Stimulated activated CD8-positive, alpha-beta memory T cell treated with anti-CD3 and anti-CD28 coated beads, Interleukin-2, amount 100 ng/mL, for 48 hours (primary cell): ENCODE data around the gene PHLDB1.
A peak's percentile ranks its signal among the peaks of the same experiment; 100 is the strongest.
"Not testable (repeated sequence)": the region's sequence is repeated elsewhere in the genome, so short reads cannot be mapped to it uniquely, and the experiment has no call there.

Experiments used
- DNase-seq, 2 donors: peaks; one replicate each; pipeline ENCODE4 v3.0.0-alpha.2; 2020; ENCODE audit warnings: low read depth in 2 of 2

The PHLDB1 gene

DNA sequence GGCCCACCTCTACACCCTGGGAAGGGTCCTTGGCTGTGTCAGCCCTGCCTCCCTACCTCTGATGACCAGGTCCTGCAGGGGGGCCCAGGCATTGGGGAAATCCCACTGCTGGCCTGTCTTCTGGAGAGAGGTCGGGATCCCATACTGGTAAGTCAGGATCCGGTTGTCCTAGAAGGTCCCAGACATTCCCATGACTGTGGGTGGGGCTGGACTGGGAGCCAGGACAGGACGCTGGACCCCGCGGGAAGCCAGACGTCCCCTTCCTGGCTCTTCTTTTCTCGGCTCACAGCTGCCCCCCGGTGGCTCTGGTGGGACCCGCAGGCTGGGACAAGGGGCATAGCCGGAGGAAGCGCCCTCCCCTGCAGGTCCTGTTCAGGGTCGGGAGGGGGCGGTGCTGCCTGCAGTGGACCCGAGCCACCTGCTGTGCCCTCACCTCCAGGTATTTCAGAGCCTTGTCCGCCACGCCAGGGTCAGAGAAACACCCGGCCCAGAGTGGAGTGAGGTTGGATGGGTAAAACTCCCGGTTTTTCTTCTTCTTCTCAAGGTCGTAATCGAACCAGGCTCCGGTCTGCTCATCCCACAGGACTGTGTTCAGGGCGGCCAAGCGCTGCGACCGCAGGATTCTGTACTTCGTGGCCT lies 52.0 kb downstream of the PHLDB1 start:
- peak; percentile 88 to 94 for DNase-seq

- DNase-seq, result no peak
Measured at GRCh38 chr11:118659953-118660680, 52.7 kb downstream of the PHLDB1 start.

- no peak for DNase-seq
Measured at GRCh38 chr11:118660681-118661424, 53.4 kb downstream of the PHLDB1 start.

- no peak for DNase-seq
Measured at GRCh38 chr11:118661425-118662301, 54.2 kb downstream of the PHLDB1 start.

GRCh38 chr11:118662401-118663271 lies 55.2 kb downstream of the PHLDB1 start:
- no peak for DNase-seq

GRCh38 chr11:118663381-118663780 lies 56.0 kb downstream of the PHLDB1 start:
- DNase-seq, result no peak

GRCh38 chr11:118663902-118664301 lies 56.5 kb downstream of the PHLDB1 start:
- no peak for DNase-seq

DNA sequence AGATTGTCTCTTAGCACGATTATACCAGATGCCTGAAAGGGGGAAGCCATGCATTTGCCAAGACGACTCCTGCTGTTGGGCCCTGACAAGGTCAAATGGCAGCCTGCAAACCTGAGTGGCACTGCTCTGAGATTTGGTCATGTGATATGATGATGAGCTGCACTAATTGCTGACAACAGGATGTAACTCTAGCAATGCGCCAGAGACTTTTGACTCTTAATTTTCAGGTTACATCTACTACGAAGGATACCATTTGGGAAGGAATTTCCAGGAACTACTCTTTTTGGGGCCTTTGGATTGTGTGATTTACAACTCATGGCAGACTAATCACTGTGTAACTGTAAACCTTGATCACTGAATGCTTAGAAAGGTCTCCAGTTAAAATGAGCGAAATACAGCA lies 59.0 kb downstream of the PHLDB1 start:
- DNase-seq, result no peak

DNA sequence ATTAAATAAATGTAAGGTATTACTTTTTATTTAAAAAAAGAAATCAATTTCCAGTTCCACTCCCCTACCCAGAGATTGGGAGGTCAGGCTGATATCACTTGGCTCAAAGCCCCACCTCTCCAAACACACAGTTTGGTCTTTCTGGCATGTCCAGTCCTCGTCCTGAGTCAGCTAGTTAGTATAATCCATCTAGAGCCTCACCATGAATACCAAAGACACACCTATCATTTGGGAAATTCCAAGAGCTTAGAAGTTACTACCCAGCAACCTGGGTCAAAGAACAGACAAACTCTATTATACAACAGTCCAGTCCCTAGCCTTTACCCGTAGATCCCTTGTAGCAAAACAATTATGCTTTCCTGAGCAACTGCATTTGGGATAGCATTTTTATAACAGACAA lies 62.6 kb downstream of the PHLDB1 start:
- no peak for DNase-seq

DNA sequence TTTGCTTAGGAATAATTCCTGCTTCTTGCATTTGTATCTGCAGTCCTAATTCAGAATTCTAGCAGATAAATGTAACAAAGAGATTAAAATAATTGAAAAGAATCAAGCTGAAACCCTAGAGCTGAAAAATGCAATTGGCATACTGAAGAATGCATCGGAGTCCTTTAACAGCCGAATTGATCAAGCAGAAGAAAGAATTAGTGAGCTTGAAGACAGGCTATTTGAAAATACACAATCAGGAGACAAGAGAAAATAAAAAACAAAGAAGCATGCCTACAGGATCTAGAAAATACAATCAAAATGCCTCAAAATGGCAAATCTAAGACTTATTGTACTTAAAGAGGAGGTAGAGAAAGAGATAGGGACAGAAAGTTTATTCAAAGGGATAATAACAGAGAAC lies 63.8 kb downstream of the PHLDB1 start:
- no peak for DNase-seq

DNA sequence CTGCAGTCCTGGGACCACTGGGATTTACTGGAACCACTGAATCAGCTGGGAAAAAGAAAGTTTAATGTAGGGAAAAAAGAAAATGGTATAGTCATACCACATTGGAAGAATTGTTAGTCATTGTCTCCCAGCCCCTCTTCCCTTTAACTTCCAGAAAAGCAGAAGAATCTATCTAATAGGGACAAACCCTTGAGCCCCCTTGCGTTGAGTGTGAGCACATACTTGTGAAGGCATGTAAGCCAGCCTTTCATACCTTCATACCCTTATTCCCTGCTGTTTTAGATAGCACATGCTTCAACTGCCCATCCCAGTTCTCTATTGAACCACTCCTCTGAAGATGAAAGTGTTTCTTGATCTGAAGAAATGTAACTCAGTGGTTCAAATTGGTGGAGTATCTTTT lies 65.4 kb downstream of the PHLDB1 start:
- no peak for DNase-seq

- no peak for DNase-seq
Measured at GRCh38 chr11:118673361-118674081, 66.1 kb downstream of the PHLDB1 start.

GRCh38 chr11:118674082-118674435 lies 66.6 kb downstream of the PHLDB1 start:
- DNase-seq, result no peak

DNA sequence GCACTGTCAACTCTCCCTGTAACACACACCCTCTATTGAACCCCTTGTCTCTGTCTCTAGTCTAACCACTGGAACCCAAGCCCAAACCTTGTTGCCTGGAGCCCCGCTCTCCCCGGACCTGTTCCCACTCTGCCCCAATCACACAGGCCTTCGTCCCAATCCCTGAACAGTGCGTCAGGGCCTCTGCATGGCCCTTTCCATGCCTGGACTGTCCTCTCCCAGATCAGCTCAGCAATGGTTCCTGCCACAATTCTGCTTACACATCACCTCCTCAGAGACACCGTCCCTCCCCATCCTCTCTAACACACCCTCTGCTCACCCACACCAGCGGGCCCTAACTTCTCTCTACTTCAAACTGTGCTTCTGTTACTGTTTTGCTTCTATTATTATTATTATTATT lies 70.6 kb downstream of the PHLDB1 start:
- no peak for DNase-seq

GRCh38 chr11:118678908-118679307 lies 71.5 kb downstream of the PHLDB1 start:
- not testable (repeated sequence) for DNase-seq

GRCh38 chr11:118679483-118679882 lies 72.1 kb downstream of the PHLDB1 start, which contains the start of gene TREH:
Gene TREH, minus strand, starts transcription at chr11:118679650. Its CDS starts 23 bp downstream, at chr11:118679627.
- DNase-seq, result no peak

DNA sequence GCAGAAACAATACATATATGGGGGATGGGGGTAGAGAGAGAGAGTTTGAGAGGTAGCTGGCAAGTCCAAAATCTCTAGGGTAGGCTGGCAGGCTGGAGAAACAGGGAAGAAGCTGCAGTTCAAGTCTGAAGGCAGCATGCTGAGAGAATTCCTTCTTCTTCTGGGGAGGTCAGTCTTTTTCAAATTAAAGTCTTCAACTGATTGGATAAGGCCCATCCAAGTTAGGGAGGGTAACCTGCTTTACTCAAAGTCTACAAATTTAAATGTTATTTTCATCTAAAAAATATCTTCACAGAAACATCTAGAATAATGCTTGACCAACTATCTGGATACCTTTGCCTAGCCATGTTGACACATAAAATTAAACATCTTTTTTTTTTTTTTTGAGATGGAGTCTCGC lies 75.0 kb downstream of the PHLDB1 start:
- DNase-seq, result no peak

DNA sequence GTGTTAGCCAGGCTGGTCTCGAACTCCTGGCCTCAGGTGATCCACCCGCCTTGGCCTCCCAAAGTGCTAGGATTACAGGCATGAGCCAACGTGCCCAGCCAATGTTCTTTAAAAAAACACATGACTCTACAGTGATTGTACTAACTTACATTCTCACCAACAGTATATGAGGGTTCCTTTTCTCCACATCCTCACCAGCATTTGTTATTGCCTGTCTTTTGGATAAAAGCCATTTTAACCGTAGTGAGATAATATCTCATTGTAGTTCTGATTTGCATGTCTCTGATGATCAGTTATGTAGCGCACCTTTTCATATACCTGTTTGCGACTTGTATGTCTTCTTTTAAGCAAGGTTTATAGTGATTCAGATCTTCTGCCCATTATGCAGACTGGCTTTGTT lies 75.5 kb downstream of the PHLDB1 start:
- DNase-seq, result not testable (repeated sequence)

GRCh38 chr11:118684187-118684586 lies 76.8 kb downstream of the PHLDB1 start:
- no peak for DNase-seq

DNA sequence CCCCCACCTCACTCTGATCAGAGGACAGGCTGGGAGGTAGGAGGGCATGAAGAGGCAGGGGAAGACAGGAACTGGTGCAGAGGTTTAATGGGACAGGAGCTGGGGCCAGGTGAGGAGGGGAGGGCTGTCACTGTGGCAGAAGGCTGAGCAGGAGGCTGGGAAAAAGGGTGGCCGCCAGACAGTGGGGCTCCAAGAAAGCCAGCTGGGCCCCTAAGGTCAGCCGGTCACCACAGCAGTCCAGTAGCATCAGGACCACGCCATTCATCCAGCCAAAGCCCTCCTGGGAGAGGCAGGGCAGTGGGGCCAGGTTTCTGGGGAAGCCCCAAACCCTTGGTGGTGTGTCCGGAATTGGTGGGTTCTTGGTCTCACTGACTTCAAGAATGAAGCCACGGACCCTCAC lies 80.5 kb downstream of the PHLDB1 start:
- no peak for DNase-seq
